Naive B cell (primary cell): ENCODE data around the gene LBP. TPM values are rescaled to one million over a fixed set of nuclear protein-coding genes. Genes with fewer than 3 reads are reported as not detected.

Experiments used
- ATAC-seq, 2 donors: fragments of 150-1000 bp; cut with Tn5 transposase; 2 replicates each; pipeline ENCODE4 v1.10.0; 2021; ENCODE audit warnings: low read depth in 2 of 2, mild to moderate bottlenecking in 2 of 2, moderate library complexity in 2 of 2
- DNase-seq: peaks from one replicate; pipeline ENCODE4 v3.0.0; 2022
- H3K27ac Mint-ChIP-seq, 6 donors: one replicate each; pipeline ENCODE4 v1.8.0; 2020 to 2022; ENCODE audit warnings: mild to moderate bottlenecking in 6 of 6, mixed read lengths in 6 of 6, moderate library complexity in 5 of 6, inconsistent platforms in 2 of 6
- H3K27me3 Mint-ChIP-seq, 3 donors: one replicate each; pipeline ENCODE4 v1.8.0; 2021 to 2022; ENCODE audit warnings: mixed read lengths in 3 of 3, mild to moderate bottlenecking in 1 of 3
- H3K36me3 Mint-ChIP-seq, 2 donors: one replicate each; pipeline ENCODE4 v1.8.0; 2020 to 2022; ENCODE audit warnings: mixed read lengths in 2 of 2, inconsistent platforms in 1 of 2, mild to moderate bottlenecking in 1 of 2
- H3K4me1 Mint-ChIP-seq, 3 donors: one replicate each; pipeline ENCODE4 v1.8.0; 2020 to 2022; ENCODE audit warnings: mixed read lengths in 3 of 3, inconsistent platforms in 1 of 3, mild to moderate bottlenecking in 1 of 3, moderate library complexity in 1 of 3
- H3K4me3 Mint-ChIP-seq, 8 donors: one replicate each; pipeline ENCODE4 v1.8.0; 2020 to 2022; ENCODE audit warnings: mild to moderate bottlenecking in 8 of 8, mixed read lengths in 8 of 8, moderate library complexity in 8 of 8, inconsistent platforms in 2 of 8
- H3K9me3 Mint-ChIP-seq, 7 donors: one replicate each; pipeline ENCODE4 v1.8.0; 2020 to 2022; ENCODE audit warnings: mixed read lengths in 7 of 7, mild to moderate bottlenecking in 5 of 7, inconsistent platforms in 2 of 7, moderate library complexity in 1 of 7
- polyA plus RNA-seq, 6 donors: library from polyadenylated mRNA; unstranded; fragments of 300-500 nt; fragmentation: Illumina TruSeq; gene quantifications; one replicate each; pipeline ENCODE4 v1.2.3, GENCODE V29; 2021; ENCODE audit warnings: low read depth in 6 of 6

The LBP gene
- polyA plus RNA-seq, 6 donors from 2014 or later = not detected

GRCh38 chr20:38424401-38424800, 78.1 kb downstream of the LBP start:
- peaks cover 23 to 33% (median 25%) of the 10 kb centered on the region in 3 donors for H3K4me1 Mint-ChIP-seq
- DNase-seq (no peak), ATAC-seq (no peak)
- peaks cover 23 to 32% of the 10 kb centered on the region in 2 donors for H3K36me3 Mint-ChIP-seq
- peak overlapping the region in 3 of 6 donors; percentile 18 to 60 (median 41) for H3K27ac Mint-ChIP-seq
- no peak overlapping the region for H3K4me3 Mint-ChIP-seq
- no peaks in the 10 kb centered on the region for H3K9me3 Mint-ChIP-seq
- no peaks in the 10 kb centered on the region for H3K27me3 Mint-ChIP-seq

GRCh38 chr20:38426006-38426897, 80.0 kb downstream of the LBP start:
- Mint-ChIP-seq H3K27me3 (no peaks in the 10 kb centered on the region), H3K9me3 (no peaks in the 10 kb centered on the region), H3K4me1 (peaks cover 23 to 39% (median 30%) of the 10 kb centered on the region in 3 donors), H3K27ac (peak overlapping the region in 1 of 6 donors; percentile 87), H3K4me3 (peak overlapping the region in 1 of 8 donors; percentile 70), H3K36me3 (peaks cover 21 to 25% of the 10 kb centered on the region in 2 donors)
- ATAC-seq = no peak
- DNase-seq = no peak

Other genes starting within 250 kb of the LBP start
- gene TGM2, start 181.2 kb upstream of the LBP start, polyA plus RNA-seq = under 1 TPM in 2 of 6 donors, not detected in 4; 0.21 to 0.29 TPM
- not detected for gene KIAA1755, start 85.7 kb upstream of the LBP start, polyA plus RNA-seq
- gene BPI, start 42.3 kb upstream of the LBP start, polyA plus RNA-seq = not detected
- 10 to 100 TPM; 25.8 to 100.0 (median 56.5) TPM for gene SNHG17, start 88.8 kb downstream of the LBP start, polyA plus RNA-seq
- gene RALGAPB, start 126.4 kb downstream of the LBP start, polyA plus RNA-seq = 10 to 100 TPM in 5 of 6 donors, 1 to 10 TPM in 1; 6.3 to 17.4 (median 11.8) TPM
- not detected for gene ADIG, start 234.7 kb downstream of the LBP start, polyA plus RNA-seq